K562 (cell line): ENCODE results near the gene CTSF. TPM values are rescaled to one million over a fixed set of nuclear protein-coding genes. Genes with fewer than 3 reads are reported as not detected.

ENCODE experiments used
- ATF7 ChIP-seq: fragments of 450-650 bp; IDR thresholded peaks from 2 replicates; pipeline ENCODE4 v1.7.1; 2014; ENCODE audit warnings: mild to moderate bottlenecking, moderate library complexity
- ESRRB ChIP-seq: fragments of 250-450 bp; sonication (Bioruptor Pico); IDR thresholded peaks from 2 replicates; pipeline ENCODE4 v1.5.0; 2020; ENCODE audit warnings: mild to moderate bottlenecking, moderate library complexity, borderline replicate concordance
- FUS ChIP-seq: fragments of 200-400 bp; formaldehyde crosslinking; optimal IDR thresholded peaks from 2 replicates; pipeline ENCODE3; 2017; ENCODE audit warnings: low read depth, low read length
- HMBOX1 ChIP-seq: sonication (generic); IDR thresholded peaks from 2 replicates; pipeline ENCODE4 v1.6.1; 2016
- LEF1 ChIP-seq: fragments of 450-650 bp; IDR thresholded peaks from 2 replicates; pipeline ENCODE4 v1.6.1; 2016; ENCODE audit warnings: mild to moderate bottlenecking
- MCM7 ChIP-seq, 2 experiments: fragments of 450-650 bp; IDR thresholded peaks; 2 replicates each; pipeline ENCODE4 v1.6.1; 2016 to 2018
- MED1 ChIP-seq: sonication (generic); formaldehyde crosslinking; IDR thresholded peaks from 2 replicates; pipeline ENCODE4 v1.8.1; 2023; ENCODE audit warnings: missing genetic modification reagents, borderline replicate concordance
- PHB2 ChIP-seq: fragments of 450-650 bp; IDR thresholded peaks from 2 replicates; pipeline ENCODE4 v1.6.1; 2017; ENCODE audit warnings: low read depth
- RBM34 ChIP-seq: fragments of 200-400 bp; formaldehyde crosslinking; IDR thresholded peaks from 2 replicates; pipeline ENCODE4 v1.6.1; 2018; ENCODE audit warnings: low read length, borderline replicate concordance; ENCODE audit not compliant: insufficient read depth
- SMARCA5 ChIP-seq: fragments of 450-650 bp; IDR thresholded peaks from 2 replicates; pipeline ENCODE4 v1.6.1; 2016
- TRIM24 ChIP-seq, 2 experiments: fragments of 450-650 bp; IDR thresholded peaks; 2 replicates each; pipeline ENCODE4 v1.6.1; 2016
- ZBTB11 ChIP-seq, 3 experiments: fragments of 200-800 bp in 1 of 3; fragments of 250-450 bp in 1 of 3; fragments of 450-650 bp in 1 of 3; sonication (Bioruptor Pico) in 1 of 3; sonication (Bioruptor generic) in 1 of 3; formaldehyde crosslinking in 1 of 3; IDR thresholded peaks; 2 replicates each; pipeline versions ENCODE4 v1.6.1 to v1.8.0; 2016 to 2022; ENCODE audit warnings: mild to moderate bottlenecking in 2 of 3, missing genetic modification characterization in 2 of 3, missing compliant biosample characterization in 1 of 3, moderate library complexity in 1 of 3
- ZEB2 ChIP-seq: fragments of 450-650 bp; IDR thresholded peaks from 2 replicates; pipeline ENCODE4 v1.6.1; 2016
- ZFP30 ChIP-seq: fragments of 250-450 bp; sonication (Bioruptor Pico); IDR thresholded peaks from 2 replicates; pipeline ENCODE4 v1.8.0; 2022; ENCODE audit warnings: moderate library complexity, mild to moderate bottlenecking, inconsistent platforms, borderline replicate concordance
- ZNF324 ChIP-seq: fragments of 250-450 bp; sonication (Bioruptor Pico); IDR thresholded peaks from 2 replicates; pipeline ENCODE4 v1.4.0; 2020; ENCODE audit warnings: mild to moderate bottlenecking
- ZNF395 ChIP-seq: fragments of 200-800 bp; sonication (Bioruptor generic); IDR thresholded peaks from 2 replicates; pipeline ENCODE4 v1.6.1; 2017; ENCODE audit warnings: missing genetic modification characterization, missing compliant biosample characterization
- ZNF511 ChIP-seq: sonication (generic); formaldehyde crosslinking; IDR thresholded peaks from 2 replicates; pipeline ENCODE4 v1.8.0; 2022; ENCODE audit warnings: mild to moderate bottlenecking, missing genetic modification reagents
- ZNF592 ChIP-seq: fragments of 450-650 bp; IDR thresholded peaks from 2 replicates; pipeline ENCODE4 v1.6.1; 2017; ENCODE audit warnings: antibody characterized with exemption, mild to moderate bottlenecking
- polyA plus RNA-seq, 8 experiments: library from polyadenylated mRNA; depleted of rRNA in 4 of 8; stranded (reverse) in 5 of 8; unstranded in 3 of 8; fragments of >200 nt; fragmentation: Nextera tagmentation in 2 of 8; fragmentation: Illumina TruSeq in 1 of 8; extraction: Ambion mirVana in 2 of 8; extraction: Trizol in 1 of 8; gene quantifications; 2 replicates each; pipeline versions ENCODE4 v1.2.1 to v1.2.3, GENCODE V29; 2011 to 2014; ENCODE audit warnings: inconsistent platforms in 1 of 8, missing spikeins in 1 of 8
- total RNA-seq, 7 experiments: library from RNA; depleted of rRNA in 6 of 7; stranded (reverse); fragments of >200 nt in 6 of 7; fragmentation: Illumina TruSeq in 2 of 7; extraction: Trizol in 2 of 7; gene quantifications; 2 replicates each; pipeline versions ENCODE4 v1.2.1 to v1.2.3, GENCODE V29; 2011 to 2021; ENCODE audit warnings: low replicate concordance in 1 of 7

CTSF gene
- total and polyA plus RNA-seq, 9 of the 15 experiments (the other 6 are each of a cell fraction or from before 2014, with no cell fraction given), result 0.41 to 10.5 (median 3.8) TPM

GRCh38 chr11:66616379-66617154 is 48.2 kb upstream of the CTSF start, which contains the start of gene RBM14 (continued):
- TF ChIP-seq ZNF592 (no peak), MCM7 (IDR thresholded peaks at IDR 0.05) (no peak), FUS (no peak), ZNF511 (peak; percentile 92), ESRRB (no peak), PHB2 (no peak), HMBOX1 (no peak), ATF7 (peak; percentile 84), SMARCA5 (no peak), RBM34 (no peak), MED1 (CRISPR knock-in tag) (no peak), ZBTB11 (CRISPR knock-in tag; IDR thresholded peaks at IDR 0.05) (peak in 2 of 3 experiments; percentile 14 to 84; a peak in 2 of 6 replicates), TRIM24 (IDR thresholded peaks at IDR 0.05) (peak; percentile 63 to 70; a peak in 2 of 4 replicates), ZNF395 (peak; percentile 95), ZNF324 (CRISPR knock-in tag) (no peak), ZFP30 (CRISPR knock-in tag) (no peak), ZEB2 (no peak), LEF1 (no peak; the same call in 1 of the 2 replicates)
